ENCODE measurements around the gene COA5. TPM values are rescaled to one million over a fixed set of nuclear protein-coding genes. Genes with fewer than 3 reads are reported as not detected.
"Not testable (repeated sequence)": the region's sequence is repeated elsewhere in the genome, so short reads cannot be mapped to it uniquely, and the experiment has no call there.

COA5 gene
- total RNA-seq, 2 experiments from 2014 or later, result 21.6 to 25.3 TPM

GRCh38 chr2:98601532-98602132 is 6.7 kb downstream of the COA5 start:
- peaks cover 41% of the 10 kb centered on the region for H3K4me1 Mint-ChIP-seq
- H3K36me3 Mint-ChIP-seq (ENCODE audit: low read depth), result peaks cover 24% of the 10 kb centered on the region
- POLR2A ChIA-PET, result no interaction called here
- DNase-seq, result no peak
- no peaks in the 10 kb centered on the region for H3K27me3 Mint-ChIP-seq
- peak overlapping the region; percentile 31 for H3K27ac Mint-ChIP-seq
- H3K4me3 Mint-ChIP-seq, result no peak overlapping the region
- H3K9me3 Mint-ChIP-seq, result no peaks in the 10 kb centered on the region
- CTCF ChIA-PET, result interaction anchor here (0.6 to 1.8 kb wide), 4 partner anchors 10 to 441 kb away, joined by 3 to 4 read pairs (median 3); no protein-coding TSS in a partner anchor

- peaks cover 19% of the 10 kb centered on the region for H3K4me1 Mint-ChIP-seq
- H3K27ac Mint-ChIP-seq, result peak overlapping the region; percentile 54
- ChIA-PET POLR2A (no interaction called here), CTCF (interaction anchor here (1.3 kb wide), 1 partner anchor 223 kb away, joined by 4 read pairs; no protein-coding TSS in a partner anchor)
- no peak overlapping the region for H3K4me3 Mint-ChIP-seq
- peaks cover 38% of the 10 kb centered on the region for H3K36me3 Mint-ChIP-seq (ENCODE audit: low read depth)
- H3K9me3 Mint-ChIP-seq, result peaks cover 2% of the 10 kb centered on the region
- DNase-seq, result no peak
- H3K27me3 Mint-ChIP-seq, result no peaks in the 10 kb centered on the region
These were observed 9.4 kb downstream of the COA5 start for GRCh38 chr2:98598781-98599428.

DNA sequence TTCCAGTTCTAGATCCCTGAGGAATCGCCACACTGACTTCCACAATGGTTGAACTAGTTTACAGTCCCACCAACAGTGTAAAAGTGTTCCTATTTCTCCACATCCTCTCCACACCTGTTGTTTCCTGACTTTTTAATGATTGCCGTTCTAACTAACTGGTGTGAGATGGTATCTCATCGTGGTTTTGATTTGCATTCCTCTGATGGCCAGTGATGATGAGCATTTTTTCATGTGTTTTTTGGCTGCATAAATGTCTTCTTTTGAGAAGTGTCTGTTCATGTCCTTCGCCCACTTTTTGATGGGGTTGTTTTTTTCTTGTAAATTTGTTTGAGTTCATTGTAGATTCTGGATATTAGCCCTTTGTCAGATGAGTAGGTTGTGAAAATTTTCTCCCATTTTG is 13.6 kb downstream of the COA5 start:
- H3K27ac Mint-ChIP-seq, H3K4me3 Mint-ChIP-seq, DNase-seq, CTCF ChIA-PET, H3K27me3 Mint-ChIP-seq, POLR2A ChIA-PET, H3K9me3 Mint-ChIP-seq: not testable (repeated sequence)
- peaks cover 64% of the 10 kb centered on the region for H3K36me3 Mint-ChIP-seq (ENCODE audit: low read depth)
- peaks cover 17% of the 10 kb centered on the region for H3K4me1 Mint-ChIP-seq

GRCh38 chr2:98592565-98592964 is 15.7 kb downstream of the COA5 start:
- ChIA-PET POLR2A (no interaction called here), CTCF (no interaction called here)
- DNase-seq, result no peak
- Mint-ChIP-seq H3K27ac (no peak overlapping the region), H3K9me3 (peaks cover 9% of the 10 kb centered on the region), H3K4me3 (no peak overlapping the region), H3K27me3 (no peaks in the 10 kb centered on the region), H3K36me3 (ENCODE audit: low read depth) (peaks cover 72% of the 10 kb centered on the region), H3K4me1 (peaks cover 16% of the 10 kb centered on the region)

- CTCF ChIA-PET, result no interaction called here
- Mint-ChIP-seq H3K4me1 (peaks cover 16% of the 10 kb centered on the region), H3K27ac (no peak overlapping the region), H3K36me3 (ENCODE audit: low read depth) (peaks cover 79% of the 10 kb centered on the region), H3K9me3 (peaks cover 9% of the 10 kb centered on the region), H3K4me3 (no peak overlapping the region), H3K27me3 (no peaks in the 10 kb centered on the region)
- no peak for DNase-seq
- POLR2A ChIA-PET, result no interaction called here
These were observed 18.8 kb downstream of the COA5 start for GRCh38 chr2:98589489-98589888.

GRCh38 chr2:98588880-98589431 is 19.4 kb downstream of the COA5 start:
- no peaks in the 10 kb centered on the region for H3K27me3 Mint-ChIP-seq
- POLR2A ChIA-PET, result no interaction called here
- CTCF ChIA-PET, result no interaction called here
- peak overlapping the region; percentile 63 for H3K27ac Mint-ChIP-seq
- H3K36me3 Mint-ChIP-seq (ENCODE audit: low read depth), result peaks cover 74% of the 10 kb centered on the region
- H3K4me1 Mint-ChIP-seq, result peaks cover 16% of the 10 kb centered on the region
- DNase-seq, result no peak
- no peak overlapping the region for H3K4me3 Mint-ChIP-seq
- H3K9me3 Mint-ChIP-seq, result peaks cover 8% of the 10 kb centered on the region

DNA sequence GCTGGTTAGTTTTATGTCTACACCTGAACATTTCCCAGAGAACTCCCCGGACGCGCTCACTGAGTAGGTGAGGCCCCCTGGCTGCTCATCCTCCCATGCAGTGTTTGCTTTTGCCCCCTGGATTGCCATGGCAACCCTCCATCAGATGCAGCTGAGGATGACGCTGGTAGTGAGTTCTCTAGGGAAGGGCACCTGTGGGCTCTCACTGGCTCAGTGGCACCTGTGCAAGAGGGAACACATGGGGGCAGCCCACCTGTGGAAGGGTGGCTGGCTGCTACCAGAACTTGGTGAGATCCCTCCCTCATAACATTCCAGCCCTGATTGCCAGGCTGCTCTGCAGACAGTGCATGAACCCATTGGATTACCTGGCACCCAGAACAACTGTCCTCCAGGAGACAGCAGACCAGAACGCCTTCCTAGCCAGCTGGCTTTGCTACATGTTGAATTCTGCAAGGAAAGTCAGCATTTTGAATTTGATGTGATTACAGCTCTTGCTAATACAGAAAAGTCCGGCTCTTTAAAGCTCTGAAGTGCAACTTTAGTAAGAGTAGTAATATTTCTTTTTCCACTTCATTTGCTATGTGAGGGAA is 21.7 kb downstream of the COA5 start:
- peaks cover 69% of the 10 kb centered on the region for H3K36me3 Mint-ChIP-seq (ENCODE audit: low read depth)
- POLR2A ChIA-PET, result interaction anchor here (0.6 kb wide), 1 partner anchor 48 kb away, joined by 5 read pairs; no protein-coding TSS in a partner anchor
- H3K27ac Mint-ChIP-seq, result no peak overlapping the region

GRCh38 chr2:98585386-98585785 is 22.9 kb downstream of the COA5 start:
- POLR2A ChIA-PET, result no interaction called here
- CTCF ChIA-PET, result interaction anchor here (0.6 kb wide), 1 partner anchor 199 kb away, joined by 3 read pairs; no protein-coding TSS in a partner anchor
- Mint-ChIP-seq H3K4me3 (no peak overlapping the region), H3K36me3 (ENCODE audit: low read depth) (peaks cover 61% of the 10 kb centered on the region), H3K27me3 (no peaks in the 10 kb centered on the region), H3K9me3 (no peaks in the 10 kb centered on the region), H3K4me1 (peaks cover 13% of the 10 kb centered on the region), H3K27ac (peak overlapping the region; percentile 22)
- no peak for DNase-seq

More for the DNA sequence above, 21.7 kb downstream of the COA5 start:
- CTCF ChIA-PET, result interaction anchor here (0.7 to 1.1 kb wide), 2 partner anchors 10 to 17 kb away, joined by 3 to 5 read pairs; no protein-coding TSS in a partner anchor
- Mint-ChIP-seq H3K4me3 (no peak overlapping the region), H3K27me3 (no peaks in the 10 kb centered on the region), H3K4me1 (peaks cover 16% of the 10 kb centered on the region), H3K9me3 (no peaks in the 10 kb centered on the region)
- no peak for DNase-seq

DNA sequence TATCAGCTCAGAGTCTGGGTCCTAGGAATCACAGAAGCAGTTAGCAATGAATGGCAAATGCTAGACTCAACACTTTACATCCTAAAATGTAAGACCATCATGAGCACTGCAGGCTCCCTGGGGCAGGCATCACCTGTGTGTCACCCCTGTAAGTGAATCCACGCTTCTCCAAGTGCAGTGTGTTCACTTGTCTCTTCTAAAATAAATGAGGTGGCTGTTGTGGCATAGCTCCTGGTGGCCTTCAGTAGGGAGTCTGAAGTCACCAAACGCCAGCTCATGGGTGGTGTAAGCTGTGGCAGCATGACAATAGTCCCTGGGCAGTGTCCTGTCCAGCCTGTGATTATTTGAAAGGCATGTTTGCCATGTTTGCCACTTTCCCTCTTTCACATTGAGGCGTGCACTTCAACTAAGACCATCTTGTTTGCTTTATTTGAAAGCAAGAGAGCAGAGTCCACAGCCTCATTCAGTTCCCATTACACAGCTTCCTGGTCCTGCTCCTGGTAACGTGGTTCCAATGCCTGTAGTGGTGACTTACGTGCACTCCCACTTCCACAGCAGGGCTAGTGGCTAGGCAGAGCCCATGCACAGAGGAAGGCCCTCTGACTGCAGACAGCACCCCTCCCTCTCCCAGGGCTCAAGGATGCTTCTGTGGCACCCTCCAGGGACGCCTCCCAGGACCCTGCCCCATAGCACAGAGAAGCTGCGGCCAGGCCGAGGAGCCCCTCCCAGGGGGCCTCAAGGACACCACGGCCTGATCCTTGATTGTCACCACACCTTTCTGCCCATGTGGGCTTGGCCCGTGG is 24.3 kb downstream of the COA5 start:
- H3K9me3 Mint-ChIP-seq, result no peaks in the 10 kb centered on the region
- no peaks in the 10 kb centered on the region for H3K27me3 Mint-ChIP-seq
- no peak overlapping the region for H3K4me3 Mint-ChIP-seq
- DNase-seq, result no peak
- H3K36me3 Mint-ChIP-seq (ENCODE audit: low read depth), result peaks cover 56% of the 10 kb centered on the region
- POLR2A ChIA-PET, result no interaction called here
- CTCF ChIA-PET, result interaction anchor here (0.8 kb wide), 1 partner anchor 8 kb away, joined by 3 read pairs; no protein-coding TSS in a partner anchor
- peak overlapping the region; percentile 44 for H3K27ac Mint-ChIP-seq
- peaks cover 7% of the 10 kb centered on the region for H3K4me1 Mint-ChIP-seq

DNA sequence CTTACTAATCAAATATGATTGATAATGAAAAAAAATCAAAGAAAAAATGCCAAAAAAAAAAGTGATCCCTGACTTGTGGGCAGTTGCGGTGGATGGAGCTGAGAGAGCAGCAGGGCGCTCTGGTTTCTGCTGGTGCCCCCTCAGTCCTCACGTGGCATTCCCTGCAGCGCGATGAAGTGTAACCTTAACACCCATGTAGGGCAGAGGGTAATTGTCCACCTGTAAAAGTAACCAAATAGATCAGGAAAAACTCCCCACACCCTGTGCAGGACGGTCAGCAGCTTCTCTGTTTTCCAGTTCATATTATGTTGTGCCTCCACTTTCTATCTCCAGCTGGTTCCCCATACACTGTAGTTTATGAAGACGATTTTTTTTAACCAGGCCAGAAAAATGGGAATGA is 25.0 kb downstream of the COA5 start:
- Mint-ChIP-seq H3K4me1 (peaks cover 3% of the 10 kb centered on the region), H3K27me3 (no peaks in the 10 kb centered on the region), H3K9me3 (no peaks in the 10 kb centered on the region), H3K27ac (no peak overlapping the region), H3K36me3 (ENCODE audit: low read depth) (peaks cover 58% of the 10 kb centered on the region), H3K4me3 (no peak overlapping the region)
- no peak for DNase-seq
- CTCF ChIA-PET, result interaction anchor here (0.8 kb wide), 1 partner anchor 7 kb away, joined by 3 read pairs; no protein-coding TSS in a partner anchor
- POLR2A ChIA-PET, result no interaction called here

DNA sequence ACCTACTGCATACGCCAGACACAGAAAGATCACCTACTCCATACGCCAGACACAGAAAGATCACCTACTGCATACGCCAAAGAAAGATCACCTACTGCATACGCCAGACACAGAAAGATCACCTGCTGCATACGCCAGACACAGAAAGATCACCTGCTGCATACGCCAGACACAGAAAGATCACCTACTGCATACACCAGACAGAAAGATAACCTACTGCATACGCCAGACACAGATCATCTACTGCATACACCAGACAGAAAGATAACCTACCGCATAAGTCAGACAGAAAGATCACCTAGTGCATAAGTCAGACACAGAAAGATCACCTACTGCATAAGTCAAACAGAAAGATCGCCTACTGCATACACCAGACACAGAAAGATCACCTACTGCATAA is 25.8 kb downstream of the COA5 start:
- Mint-ChIP-seq H3K27me3 (no peaks in the 10 kb centered on the region), H3K4me1 (peaks cover 1% of the 10 kb centered on the region), H3K9me3 (no peaks in the 10 kb centered on the region), H3K36me3 (ENCODE audit: low read depth) (peaks cover 59% of the 10 kb centered on the region), H3K27ac (no peak overlapping the region), H3K4me3 (no peak overlapping the region)
- ChIA-PET POLR2A (no interaction called here), CTCF (no interaction called here)
- DNase-seq, result no peak

GRCh38 chr2:98580656-98581284 is 27.5 kb downstream of the COA5 start:
- ChIA-PET POLR2A (no interaction called here), CTCF (interaction anchor here (1.3 to 1.5 kb wide), 2 partner anchors 12 to 22 kb away, joined by 4 to 5 read pairs; no protein-coding TSS in a partner anchor)
- Mint-ChIP-seq H3K4me3 (no peak overlapping the region), H3K27ac (no peak overlapping the region), H3K9me3 (no peaks in the 10 kb centered on the region), H3K27me3 (no peaks in the 10 kb centered on the region), H3K4me1 (no peaks in the 10 kb centered on the region), H3K36me3 (ENCODE audit: low read depth) (peaks cover 58% of the 10 kb centered on the region)
- no peak for DNase-seq
